ENCODE results near the gene MTA1.

Gene MTA1

DNA sequence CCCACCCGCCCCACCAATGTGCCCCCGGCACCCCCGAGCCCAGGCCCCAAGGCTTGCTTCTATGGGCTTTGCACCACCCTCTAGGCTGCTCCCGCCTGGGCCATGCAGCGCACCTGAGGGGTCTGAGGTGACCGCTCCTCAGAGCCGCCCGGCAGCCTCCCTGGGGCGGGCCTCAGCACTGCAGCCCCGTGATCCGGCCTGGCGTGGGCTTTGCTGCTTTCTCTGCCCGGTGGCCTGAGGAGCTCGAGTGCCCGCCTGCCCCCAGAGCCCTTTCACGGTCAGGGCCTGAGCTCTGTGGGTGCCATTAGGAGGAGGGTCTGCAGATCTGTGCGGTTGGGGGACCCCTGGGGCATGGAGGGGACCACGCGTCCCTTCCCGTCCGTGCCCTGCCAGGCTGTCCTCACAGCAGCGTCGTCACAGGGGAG is 6.2 kb downstream of the MTA1 start:
- no peak for DNase-seq

DNA sequence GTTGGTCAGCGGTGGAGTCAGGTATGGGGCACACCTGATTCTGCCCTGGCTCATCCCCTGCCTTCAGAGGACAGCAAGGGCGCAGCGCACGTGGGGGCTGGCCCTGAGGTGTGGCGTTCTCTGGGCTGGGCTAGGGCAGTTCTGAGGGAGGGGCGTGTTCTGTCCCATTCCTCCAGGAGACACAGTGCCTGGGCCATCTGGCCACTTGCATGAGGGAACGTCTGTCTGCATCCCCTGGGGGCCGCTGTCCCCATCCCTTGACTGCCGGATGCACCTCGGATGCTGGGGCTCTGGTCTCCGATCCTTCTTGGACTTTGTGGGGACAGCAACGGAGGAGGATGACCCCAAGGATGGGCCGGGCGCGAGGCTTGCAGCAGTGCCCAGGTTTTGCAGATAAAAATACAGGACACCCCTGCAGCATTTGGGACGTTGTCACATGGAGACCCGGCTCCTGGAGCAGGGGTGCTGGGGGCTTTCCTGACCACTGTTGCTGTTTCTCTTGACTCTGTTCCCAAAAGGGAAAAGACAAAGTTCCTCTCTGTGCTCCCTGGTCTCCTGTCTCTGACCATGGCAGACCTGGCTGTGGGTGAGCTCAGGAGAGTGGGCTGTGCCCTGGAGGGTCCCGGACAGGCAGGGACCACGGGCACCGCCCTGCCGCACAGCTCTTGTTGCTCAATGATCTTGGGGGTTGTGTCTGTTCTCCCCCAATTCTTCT is 6.9 kb downstream of the MTA1 start:
- DNase-seq: no peak

DNA sequence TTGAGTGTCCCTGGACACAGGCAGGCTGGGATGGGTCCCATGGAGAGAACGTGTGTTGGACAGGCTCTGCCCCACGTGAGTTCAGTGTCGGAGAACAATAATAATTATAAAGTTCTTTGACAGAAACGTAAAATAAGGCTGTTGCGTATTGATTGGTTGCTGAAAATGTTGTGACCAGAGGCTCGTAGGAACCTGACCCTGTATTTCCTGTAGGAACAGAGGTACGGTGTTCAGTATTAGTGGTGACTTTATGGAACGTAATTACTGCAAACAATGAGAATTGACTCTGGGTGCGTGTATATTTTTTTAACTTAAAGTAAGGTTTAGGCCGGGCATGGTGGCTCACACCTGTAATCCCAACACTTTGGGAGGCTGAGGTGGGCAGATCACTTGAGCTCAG is 7.8 kb downstream of the MTA1 start:
- DNase-seq: no peak

DNA sequence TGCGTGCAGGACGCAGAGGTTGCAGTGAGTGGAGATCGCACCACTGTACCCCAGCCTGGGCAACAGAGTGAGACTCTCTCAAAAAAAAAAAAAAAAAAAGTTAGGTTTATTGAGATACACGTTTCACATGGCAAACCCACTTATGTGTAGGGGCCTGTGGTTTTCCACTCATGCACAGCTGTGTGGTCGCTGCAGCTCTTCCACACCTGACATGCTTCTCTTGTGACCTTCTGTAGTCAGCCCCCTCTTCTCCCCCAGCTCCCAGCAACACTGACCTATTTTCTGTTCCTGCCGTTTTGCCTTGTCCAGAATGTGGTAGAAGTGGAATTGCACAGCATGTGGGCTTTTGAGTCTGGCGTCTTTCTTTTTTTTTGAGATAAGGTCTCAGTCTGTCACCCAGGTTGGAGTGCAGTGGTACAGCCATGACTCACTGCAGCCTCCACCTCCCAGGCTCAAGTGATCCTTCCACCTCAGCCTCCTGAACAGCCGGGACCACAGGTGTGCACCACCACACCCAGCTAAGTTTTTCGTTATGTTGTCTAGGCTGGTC is 8.4 kb downstream of the MTA1 start:
- no peak for DNase-seq

DNA sequence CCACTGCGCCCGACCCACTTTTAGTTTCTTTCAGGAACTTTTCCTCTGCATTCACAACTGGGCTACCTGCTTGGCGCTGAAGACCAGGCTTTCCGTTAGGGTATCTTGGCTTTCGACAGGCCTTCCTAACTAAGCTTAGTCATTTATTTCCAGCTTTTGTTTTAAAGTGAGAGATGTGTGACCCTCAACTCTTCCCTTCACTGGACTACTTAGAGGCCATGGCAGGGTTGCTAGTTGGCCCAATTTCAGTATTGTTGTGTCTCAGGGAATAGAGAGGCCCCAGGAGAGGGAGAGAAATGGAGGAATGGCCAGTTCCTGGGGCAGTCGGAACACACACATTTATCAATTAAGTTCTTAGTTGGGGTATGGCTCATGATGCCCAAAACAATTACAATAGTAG is 10.4 kb downstream of the MTA1 start:
- no peak for DNase-seq

DNA sequence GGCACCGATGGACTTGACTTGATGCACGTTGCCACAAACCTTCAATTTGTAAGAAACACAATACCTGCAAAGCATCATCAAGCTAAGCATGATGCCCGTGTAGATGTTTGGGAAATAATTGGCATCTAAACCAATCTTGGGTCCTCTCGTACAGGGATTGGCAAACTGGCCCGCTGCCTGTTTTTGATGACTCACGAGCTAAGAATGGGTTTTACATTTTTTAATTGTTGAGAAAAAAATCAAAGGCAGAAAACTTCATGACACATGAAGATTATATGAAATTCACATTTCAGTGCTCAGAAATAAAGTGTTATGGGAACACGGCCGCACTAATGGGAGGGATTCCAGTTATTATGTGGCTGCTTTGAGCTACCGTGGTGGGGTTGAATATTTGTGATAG is 10.9 kb downstream of the MTA1 start:
- DNase-seq: no peak

DNA sequence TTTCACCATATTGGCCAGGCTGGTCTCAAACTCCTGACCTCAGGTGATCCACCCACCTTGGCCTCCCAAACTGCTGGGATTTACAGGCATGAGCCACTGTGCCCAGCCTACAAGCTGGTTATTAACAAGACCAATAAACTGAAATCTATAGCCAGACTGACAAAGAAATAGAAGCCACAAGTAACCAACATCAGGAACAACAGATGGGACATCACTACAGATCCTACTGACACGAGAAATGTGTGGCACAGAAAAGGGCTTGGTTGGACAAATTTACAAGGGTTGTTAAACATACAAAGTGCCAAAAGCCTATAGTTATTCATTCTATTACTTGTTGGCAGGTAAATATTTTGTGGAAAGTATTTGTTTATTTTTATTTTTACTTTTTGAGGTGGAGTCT is 11.6 kb downstream of the MTA1 start:
- no peak for DNase-seq

DNA sequence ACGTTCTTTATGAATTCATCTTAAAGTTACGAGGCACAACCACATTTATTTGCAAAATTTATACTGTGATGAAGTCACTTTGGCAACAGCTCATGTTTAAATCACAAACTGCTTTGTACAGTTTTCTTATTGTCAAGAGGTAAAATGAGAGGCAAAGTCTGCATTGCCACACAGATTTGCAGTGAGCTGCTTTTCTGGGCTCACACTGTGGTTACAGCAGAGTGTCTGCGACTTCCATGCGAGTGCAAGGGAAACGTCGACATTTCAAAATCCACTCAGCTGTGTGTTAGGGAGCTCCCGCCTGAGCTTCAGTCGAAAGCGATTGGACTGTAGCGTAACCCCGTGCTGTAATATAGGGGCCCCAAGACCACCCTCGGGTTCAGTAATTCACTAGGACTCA is 13.0 kb downstream of the MTA1 start:
- no peak for DNase-seq

DNA sequence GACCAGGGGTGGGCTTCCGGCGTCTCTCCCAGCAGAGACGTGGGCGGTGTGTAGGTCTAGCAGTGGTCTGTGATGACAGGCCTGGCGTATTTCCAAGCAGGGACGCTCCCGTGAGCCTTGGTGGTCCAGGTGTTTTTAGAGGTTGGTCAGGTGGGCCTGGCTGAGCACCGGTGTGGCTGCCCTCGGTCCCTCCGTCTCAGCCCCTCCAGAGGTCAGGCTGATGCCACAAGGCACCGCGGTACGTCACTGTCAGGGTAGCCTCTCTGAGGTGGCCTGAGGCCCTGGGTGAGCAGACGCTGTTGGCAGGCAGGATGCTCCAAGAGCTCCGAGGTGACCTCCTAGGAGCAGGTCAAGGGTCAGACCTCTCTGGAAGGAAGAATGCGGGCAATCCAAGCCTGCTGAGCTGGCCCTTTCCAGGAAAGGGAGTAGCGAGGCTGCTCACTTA is 13.6 kb downstream of the MTA1 start:
- DNase-seq: no peak

DNA sequence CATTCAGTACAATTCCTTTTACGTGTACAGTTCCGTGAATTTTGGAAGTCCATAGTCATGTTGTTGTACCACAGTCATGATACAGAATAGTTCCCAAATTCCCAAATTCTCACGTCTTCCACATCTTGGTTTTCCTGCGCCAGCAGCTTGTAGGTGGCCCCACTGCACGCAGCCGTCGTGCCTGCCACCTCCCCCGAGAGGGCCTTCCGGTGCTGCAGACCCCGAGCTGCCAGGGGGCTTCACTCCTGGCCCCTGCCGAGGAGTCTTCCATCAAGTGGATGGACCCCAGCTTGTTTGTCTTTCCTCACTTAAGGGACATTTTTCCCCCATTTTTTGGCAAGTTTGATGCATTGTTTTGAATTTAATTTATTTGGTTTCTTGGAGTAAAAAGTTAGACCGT is 16.8 kb downstream of the MTA1 start:
- DNase-seq: no peak

DNA sequence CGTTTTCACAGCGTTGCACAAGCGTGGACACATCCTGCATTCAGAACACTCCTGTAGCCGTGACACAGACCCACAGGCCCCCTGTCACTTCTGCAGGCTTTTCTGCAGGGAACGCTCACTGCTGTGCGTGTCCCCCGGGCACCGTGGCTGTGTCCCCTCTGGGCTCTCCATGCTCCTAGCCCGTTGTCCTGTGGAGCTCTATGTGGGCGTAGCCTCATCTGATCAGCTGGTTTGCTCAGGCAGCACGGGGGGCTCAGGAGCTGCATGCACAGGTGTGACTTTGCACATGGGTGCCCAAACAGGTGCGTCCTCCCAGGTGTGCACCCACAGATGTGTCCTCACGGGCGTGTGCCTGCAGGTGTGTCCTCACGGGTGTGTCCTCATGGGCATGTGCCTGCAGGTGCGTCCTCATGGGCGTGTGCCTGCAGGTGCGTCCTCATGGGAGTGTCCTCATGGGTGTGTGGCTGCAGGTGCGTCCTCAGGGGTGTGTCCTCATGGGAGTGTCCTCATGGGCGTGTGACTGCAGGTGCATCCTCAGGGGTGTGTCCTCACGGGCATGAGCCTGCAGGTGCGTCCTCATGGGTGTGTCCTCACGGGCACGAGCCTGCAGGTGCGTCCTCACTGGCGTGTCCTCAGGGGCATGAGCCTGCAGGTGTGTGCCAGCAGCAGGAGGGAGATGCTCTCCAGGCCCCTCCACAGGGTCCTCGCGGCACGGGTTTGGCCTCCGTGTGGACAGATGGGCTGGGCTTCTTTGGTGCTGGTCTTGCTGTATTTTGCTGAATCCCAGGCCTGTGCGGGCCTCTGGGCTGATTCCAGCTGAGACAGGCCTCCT is 17.5 kb downstream of the MTA1 start:
- no peak for DNase-seq

DNA sequence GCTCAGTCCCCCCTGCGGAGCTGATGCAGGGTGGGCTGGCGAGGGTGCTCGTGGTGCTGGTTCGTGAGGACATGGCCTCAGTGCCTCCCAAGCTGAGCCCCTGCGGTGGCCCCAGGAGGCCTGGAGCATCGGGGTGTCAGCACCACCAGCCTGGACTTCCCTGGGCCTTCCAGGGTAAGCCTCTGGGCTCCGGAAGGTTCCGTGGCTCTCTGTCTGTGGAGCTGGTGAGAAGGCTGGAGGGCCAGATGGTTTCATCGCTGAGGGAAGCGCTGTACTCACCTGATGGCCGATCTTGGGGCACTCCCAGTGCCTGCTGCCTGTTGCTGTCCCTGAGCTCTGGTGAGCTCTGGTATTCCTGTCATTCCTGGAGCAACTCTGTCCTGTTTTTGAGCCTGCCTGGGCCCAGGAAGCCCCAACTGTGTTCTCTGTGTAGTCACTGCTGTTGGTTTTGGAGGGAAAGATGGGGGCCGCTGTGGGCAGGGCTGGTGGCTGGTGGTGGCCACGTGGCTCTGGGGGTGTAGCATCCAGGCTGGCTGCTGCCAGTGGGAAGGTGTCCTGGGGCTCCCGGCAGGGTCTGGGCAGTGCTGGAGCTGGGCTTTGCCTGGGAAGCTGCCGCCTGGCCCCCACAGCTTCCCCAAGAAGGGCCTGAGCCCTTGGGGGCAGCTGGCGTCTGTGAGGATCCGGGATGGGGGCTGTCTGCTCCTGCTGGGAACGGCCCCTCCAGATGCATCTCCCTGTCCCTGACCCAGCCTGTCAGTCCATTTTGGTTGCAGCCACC is 18.3 kb downstream of the MTA1 start:
- DNase-seq: no peak

DNA sequence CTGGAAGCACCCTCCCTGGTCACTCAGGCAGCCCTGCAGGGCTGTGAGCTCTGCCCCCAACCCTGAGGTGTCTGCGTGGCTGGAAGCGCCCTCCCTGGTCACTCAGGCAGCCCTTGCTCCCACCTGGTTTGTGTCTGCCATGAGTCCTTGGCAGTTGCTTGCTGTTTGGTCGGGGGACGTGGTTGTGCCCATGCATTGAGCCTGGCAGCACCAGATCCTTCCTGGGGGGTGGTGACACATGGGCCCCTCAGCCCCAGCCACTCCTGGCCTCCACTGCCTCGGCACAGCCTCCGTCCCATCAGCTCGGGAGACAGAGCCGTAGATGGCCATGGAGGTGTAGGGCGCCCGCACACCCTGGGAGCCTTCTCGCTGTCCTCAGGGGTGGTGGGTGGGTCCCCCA is 19.6 kb downstream of the MTA1 start:
- no peak for DNase-seq

DNA sequence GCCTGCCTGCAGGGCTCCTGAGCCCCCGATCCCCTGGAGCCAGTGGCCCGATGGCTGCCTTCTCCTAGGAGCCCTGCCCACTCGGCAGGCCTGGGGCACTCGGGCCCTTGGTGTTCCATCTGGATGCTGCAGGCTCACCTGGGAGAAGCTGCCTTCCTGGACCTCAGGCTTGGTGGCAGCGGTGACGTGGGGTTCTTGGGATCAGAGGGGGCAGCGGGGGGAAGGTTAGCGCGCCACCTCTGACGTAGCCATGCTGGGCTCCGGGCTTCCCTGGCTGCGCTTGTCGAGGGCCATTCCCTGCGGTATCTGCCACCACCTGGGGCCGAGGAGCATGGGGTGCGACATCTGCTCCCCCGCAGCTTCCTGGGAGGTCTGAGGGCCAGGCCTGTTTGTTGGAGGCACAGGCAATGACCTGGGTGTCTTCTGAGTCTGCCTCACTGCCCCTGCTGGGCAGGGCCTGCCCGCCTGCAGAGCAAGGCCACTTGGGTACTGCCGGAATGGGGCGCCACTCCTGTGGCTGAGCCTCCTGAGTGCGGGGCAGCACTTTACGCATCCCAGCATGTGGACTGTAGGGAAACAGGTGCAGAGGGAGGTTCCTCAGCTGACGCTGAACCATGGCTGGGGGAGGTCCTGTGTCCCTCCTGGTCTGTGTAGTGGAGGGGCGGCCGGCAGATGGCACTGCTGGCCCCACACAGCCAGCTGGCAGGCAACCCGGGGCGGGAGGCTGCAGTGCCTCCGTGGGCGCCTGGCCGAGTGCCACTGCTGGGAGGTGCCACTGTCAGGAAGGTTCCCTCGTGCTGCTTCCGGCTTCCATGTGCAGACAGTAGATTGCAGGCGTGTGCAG is 20.3 kb downstream of the MTA1 start:
- no peak for DNase-seq

DNA sequence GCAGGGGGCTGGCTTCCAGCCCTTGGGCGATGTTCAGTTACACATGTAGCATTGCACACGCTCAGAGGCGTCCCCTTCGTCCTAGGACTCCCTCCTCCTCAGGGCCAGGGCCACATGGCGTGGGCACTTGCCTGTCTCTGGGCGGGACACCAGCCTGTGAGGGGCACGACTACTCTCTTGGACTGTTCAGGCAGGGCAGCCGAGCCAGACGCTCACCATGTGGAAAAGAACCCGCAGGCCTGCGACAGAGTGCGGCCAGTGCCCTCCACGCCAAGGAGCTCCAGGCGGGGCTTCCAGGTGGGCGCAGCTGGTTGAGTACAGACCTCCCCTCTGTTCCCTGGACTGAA is 20.9 kb downstream of the MTA1 start:
- DNase-seq: no peak

DNA sequence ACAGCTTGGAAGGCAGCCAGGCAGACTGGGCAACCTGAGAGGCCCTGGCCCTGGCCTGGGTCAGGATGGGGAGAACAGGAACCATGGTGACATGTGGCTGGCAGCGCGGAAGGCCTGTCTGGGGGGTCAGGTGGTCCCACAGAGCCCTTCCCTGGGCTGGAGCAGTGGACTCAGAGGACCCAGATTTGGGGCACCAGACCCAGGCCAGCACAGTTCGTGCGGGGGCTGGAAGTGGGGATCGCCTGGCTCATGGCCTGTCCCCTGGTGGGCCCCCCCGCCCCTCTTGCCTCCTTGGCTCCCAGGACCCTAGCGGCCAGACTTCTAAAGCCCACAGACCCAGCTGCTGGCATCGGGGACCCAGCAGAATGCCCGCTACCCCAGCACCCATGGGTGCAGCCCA is 21.4 kb downstream of the MTA1 start:
- no peak for DNase-seq

DNA sequence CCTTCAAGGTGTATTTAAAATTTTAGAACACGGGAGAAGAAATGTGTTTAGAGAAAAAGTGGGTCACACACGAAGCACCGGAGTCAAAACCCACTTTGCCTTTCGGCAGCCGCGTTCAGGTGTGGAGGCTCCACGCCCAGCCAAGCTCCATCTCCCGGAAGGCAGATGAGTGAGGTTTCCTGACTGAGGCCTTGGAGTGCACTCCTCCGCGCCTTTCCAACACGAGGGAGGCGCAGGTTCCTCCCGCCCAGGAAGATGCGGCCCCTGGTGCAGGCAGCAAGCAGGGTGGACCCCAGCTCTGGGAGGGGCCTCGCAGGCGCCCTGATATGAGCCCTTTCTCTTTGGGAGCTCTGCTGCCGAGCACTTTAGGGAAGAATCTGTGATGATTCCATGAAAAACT is 22.5 kb downstream of the MTA1 start:
- no peak for DNase-seq

DNA sequence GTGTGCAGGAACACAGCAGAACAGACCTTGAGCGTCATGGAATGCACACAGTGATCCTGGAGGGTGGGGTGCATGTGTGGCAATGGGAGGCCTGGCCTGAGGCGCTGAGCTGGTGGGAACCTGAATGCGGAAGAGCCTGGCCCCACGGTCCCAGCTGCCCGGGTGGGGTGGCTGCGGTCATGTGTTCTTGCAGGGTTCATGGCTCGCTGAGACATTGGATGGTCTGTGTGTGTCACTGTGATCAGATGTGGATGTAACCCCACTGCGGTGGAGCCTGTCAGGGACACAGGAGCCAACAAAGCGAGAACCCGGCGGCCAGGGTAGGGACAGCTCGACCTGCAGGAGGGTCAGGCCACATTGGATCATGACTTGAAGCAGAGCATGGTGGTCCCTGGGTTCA is 23.2 kb downstream of the MTA1 start:
- no peak for DNase-seq

DNA sequence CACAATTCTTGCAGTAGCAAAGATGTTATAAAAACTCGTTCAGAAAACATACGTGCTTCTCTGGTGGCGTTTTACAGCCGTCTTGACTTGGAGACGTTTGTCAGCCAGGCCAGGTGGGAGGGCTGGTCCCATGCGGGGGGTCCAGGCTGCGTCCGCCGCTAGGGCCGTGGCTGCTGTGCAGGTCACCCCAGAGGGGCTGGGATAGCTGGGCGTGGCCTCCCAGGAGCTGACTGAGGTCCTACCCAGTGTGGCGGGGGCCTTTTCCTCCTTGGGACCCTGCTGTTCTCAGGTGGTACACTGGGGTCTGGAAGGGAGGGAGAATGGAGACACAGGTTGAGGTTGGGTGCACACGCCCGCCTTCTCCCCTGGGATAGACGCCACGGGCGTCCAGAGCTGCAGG is 25.2 kb downstream of the MTA1 start:
- DNase-seq: no peak

DNA sequence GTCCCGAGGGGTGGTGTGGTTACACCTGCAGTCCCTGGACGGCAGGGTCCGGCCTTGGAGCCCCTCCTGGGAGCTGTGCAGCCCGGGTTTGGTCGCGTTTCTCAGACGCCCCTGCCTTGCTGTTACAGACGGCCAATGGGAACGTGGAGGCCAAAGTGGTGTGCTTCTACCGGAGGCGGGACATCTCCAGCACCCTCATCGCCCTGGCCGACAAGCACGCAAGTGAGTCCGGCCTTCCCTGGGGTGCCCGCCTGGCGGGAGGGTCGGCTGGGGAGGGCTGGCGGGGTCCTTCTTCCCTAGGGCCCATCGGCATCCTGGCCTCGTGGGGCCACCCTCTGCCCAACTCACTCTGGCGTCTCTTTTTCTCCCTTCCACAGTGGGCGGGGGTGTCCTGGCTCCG is 25.7 kb downstream of the MTA1 start:
- DNase-seq: no peak

DNA sequence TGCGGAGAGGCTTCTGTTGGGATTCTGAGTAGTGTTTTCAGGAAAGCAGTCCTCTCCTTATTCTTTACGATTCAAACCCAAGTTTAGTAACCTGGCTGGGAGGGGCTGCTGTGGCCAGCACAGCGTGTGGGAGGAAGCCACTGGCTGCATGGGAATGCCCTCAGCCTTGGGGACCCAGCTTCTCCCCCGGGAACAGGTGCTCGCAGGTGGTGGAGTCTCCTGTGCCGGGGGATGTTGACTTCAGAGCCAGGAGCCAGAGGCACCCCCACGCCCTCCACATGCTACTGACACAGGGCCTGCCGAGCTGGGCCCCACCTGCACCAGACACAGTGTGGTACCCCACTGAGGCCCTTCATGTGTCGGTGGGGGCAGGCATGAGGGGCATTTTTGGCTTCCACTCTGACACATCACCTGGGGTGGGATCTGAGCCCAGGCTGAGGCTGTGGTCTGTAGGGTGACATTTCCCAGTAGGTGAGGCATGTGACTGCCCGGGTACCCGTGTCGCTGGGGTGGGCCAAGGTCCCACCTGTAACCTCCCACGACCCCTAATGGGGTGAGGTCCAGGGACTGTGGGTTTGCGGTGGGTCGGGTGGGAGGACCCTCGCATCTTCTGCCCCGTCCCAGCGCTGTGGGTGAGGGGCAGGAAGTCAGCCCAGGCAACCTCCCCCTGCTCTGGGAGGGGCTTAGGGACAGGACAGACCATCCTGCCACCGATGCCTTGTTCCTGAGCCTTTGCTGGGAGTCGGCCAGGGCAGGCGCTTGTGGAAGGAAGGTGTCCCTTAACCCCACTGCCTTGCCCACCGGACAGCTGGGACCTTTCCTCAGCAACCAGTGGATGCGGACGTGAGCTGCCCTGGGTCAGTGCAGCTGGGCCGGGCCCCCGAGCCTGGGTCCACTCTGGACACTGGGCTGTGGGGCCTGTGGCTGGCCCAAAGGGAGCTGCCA is 26.5 kb downstream of the MTA1 start:
- no peak for DNase-seq
